C4-2B (cell line): Measurements from ENCODE around the gene RNF217.

Experiments
- ZFX ChIP-seq: fragments of 450-650 bp; IDR thresholded peaks from 2 replicates; pipeline ENCODE4 v1.6.1; 2017
- TF ChIP-seq, protein P1 (sequence below): fragments of 450-650 bp; conservative IDR thresholded peaks from 2 replicates; pipeline ENCODE4 v1.5.1; 2017; ENCODE audit warnings: mild to moderate bottlenecking

DNA sequence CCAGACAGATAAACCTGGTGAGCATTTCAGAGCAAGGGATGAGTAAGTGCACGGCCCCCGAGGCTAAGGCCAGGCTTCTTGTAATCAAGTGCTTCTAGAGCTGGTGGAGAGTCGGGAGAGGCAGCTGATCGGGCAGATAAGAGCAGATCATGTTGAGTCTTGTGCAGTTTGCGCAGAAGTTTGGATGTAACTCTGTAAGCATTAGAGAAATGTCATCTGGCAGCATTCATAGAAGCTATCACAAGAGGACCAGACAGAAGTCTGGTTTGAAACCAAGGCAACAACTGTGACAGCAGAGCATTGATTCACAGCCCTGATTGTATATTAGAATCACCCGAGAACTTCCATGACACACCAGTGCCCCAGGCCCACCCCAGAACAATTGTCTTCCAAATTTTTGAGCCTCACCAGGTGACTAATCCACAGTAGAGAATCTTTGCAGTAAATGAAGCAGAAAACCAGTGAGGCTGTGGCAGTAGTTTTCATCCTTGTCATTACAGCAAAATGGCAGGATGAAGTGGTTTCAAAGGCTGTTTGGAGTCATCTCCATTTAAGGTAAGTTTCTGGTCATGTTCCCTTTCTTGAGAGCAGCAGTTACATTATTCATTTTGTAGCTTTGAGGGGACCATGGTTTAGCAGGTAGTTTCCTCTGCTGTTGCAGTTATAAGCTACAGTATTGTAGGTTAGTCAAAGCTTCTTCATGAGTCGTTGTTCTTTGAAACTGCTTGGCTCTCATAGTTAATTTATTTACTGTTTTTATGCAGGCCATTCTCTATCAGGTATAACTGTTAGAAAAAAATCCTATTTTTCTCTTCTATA is 84.1 kb downstream of the RNF217 start:
- TF ChIP-seq, protein P1, sequence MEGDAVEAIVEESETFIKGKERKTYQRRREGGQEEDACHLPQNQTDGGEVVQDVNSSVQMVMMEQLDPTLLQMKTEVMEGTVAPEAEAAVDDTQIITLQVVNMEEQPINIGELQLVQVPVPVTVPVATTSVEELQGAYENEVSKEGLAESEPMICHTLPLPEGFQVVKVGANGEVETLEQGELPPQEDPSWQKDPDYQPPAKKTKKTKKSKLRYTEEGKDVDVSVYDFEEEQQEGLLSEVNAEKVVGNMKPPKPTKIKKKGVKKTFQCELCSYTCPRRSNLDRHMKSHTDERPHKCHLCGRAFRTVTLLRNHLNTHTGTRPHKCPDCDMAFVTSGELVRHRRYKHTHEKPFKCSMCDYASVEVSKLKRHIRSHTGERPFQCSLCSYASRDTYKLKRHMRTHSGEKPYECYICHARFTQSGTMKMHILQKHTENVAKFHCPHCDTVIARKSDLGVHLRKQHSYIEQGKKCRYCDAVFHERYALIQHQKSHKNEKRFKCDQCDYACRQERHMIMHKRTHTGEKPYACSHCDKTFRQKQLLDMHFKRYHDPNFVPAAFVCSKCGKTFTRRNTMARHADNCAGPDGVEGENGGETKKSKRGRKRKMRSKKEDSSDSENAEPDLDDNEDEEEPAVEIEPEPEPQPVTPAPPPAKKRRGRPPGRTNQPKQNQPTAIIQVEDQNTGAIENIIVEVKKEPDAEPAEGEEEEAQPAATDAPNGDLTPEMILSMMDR, result no peak
- no peak for TF ChIP-seq ZFX
